GM19193 (cell line): ENCODE measurements around the gene FBN2.

Source experiments
- POLR2A ChIP-seq: IDR thresholded peaks from 4 replicates; pipeline ENCODE4 v1.6.1; 2011; ENCODE audit not compliant: insufficient read depth, insufficient read length; ENCODE audit errors: extremely low read depth

The FBN2 gene

DNA sequence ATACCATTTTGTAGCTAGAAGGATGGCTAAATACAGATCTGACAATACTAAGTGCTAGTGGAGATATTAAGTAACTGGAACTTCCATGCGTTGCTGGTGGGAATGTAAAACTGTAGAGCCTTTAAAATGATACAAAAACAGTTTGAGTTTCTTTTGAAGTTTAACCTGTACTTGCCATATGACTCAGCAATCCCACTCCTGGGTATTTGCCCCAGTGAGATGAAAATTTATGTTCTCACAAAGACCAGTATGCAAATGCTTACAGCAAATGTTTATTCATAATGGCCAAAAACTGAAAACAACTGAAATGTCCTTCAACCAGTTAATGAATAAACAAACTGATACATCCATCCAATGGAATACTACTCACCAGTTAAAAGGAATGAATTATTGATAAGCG, 317.2 kb downstream of the FBN2 start:
- no peak for TF ChIP-seq POLR2A

DNA sequence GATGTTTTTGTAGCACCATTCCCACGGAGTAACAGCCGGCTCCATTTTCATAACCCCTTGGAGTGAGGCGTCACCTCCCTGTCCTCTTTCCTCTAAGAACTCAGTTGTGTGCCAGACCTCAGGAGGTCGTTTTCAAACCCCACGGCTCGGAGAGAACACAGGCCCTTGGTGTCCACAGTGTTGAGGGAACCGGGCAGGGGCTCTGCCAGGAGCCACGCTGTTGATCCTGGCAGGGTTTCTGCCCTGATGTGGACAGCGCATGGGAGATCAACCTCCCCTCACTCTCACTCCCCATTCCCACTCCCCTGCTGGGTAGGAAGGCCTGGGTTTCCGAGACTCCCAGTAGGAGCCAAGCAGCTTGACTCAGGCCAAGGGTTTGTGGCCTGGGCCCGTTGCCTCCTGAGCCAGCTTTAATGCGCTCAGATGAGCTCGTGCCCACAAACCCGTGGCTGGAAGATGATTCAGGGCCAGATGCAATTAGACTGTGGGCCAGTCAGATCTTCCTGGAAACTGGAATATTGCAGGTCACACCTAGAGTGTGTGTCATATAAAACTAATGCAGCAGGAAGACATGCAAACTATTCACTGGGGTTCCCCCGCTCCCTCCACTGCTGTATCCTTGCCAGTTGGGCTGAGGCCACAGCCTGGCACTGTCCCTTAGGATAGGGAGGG, 321.0 kb downstream of the FBN2 start:
- no peak for TF ChIP-seq POLR2A

DNA sequence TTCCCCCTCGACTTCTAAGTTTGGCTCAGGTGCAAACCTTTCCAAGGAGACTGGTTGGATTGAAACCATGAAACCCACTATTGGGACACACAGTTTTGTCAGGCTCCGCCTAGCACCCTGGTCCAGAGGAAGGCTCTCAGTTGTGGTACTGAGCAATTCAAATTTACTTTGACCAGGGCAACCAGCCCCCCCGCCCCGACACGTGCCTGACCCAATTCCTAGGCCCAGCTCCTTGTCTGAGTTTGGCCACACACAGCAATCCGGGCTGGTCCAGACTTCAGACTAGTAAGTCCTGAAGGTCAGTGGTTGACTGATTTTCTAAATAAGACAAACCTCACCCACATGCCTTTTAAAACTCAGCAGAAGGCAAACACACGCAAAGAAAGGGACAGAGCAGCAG, 321.8 kb downstream of the FBN2 start:
- TF ChIP-seq POLR2A, result no peak

DNA sequence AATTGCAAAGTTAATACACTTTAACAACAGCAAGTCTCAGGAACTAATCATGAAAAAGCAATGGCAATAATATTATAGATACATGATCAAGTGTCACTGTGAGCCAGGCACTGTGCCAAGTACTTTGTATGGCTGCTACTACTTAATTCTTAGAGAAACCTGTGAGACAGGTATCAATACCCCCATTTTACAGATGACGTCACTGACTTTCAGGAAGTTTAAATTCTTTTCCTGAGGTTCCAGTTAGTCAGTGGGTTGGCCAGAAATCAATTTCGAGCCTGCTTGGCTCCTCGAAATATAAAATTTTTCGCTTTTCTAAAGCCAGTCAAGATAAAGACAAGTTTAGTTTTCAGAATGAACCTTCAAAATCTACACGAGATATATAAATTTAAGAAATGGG, 324.2 kb downstream of the FBN2 start:
- TF ChIP-seq POLR2A, result no peak

DNA sequence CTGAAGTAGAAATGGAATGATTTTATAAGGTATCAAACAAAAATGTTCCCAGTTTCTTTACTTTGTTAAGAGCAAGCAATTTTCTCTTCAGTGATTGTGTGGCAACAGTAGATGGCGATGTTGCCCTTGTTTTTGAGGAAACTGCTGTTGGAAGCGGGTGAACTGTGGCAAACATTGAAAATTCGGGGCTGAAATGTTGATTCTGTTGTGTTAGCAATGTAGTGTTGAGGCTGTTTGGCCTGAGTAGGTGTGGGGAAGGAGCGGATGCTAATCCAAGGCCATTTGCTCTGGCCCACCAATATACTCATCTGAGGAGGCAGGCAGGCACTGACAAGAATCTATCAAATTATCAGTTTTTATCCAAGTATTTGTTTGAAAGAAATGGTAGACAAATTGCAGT, 324.7 kb downstream of the FBN2 start:
- no peak for TF ChIP-seq POLR2A

DNA sequence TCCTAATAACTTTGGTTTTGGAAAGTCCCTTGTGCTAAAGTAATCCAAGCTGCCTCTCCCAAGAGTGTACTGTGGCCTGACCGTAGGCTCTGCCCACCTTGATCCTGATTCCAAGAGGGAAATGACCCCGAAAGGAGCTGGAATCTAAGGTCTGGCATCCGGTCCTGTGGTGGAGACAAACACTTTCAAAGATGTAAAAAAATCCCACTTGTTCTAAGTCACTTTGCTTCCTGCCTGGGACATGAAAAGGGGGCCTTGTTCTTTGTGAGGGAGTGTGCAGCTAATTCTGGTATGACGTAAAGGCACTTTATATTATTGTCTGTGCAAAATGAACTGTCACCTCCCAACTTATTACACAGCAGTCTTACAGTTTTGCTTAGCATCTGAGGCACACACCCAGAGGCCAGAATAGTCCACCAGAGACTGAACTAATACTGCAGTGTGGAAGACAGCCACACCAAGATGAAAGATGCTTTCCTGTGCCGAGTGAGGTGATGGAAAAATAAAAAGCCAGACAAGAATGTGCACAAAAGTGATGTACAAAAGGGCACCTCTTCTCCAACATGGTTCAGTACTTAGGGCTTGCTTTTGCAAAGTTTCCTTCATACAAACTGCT, 325.7 kb downstream of the FBN2 start:
- no peak for TF ChIP-seq POLR2A

DNA sequence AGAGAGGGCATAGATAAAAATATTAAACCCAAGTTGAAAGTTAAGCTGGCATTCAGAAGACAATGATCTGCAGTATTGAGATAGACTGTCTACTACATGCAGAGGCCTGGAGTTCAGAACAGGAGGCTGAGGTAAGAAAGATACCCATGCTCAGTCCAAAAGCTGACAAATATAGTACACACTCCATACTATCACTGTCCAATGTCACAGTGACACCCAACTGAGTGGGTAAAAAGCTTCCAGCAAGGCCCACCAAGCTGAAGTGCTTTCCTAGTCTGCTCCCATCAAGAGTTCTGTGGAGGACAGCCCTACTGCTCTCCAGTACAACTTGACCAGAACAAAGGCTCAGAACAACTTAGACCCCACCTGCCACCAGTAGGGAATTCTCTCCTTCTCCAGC, 329.6 kb downstream of the FBN2 start:
- TF ChIP-seq POLR2A, result no peak
